Mesodermal cell (in vitro differentiated cells): ENCODE measurements around the gene PDE9A.

ENCODE experiments used
- H3K27ac ChIP-seq: 2 replicates; pipeline ENCODE4 v1.7.0; 2013; ENCODE audit warnings: mild to moderate bottlenecking, low read depth, low read length, moderate library complexity; ENCODE audit not compliant: severe bottlenecking
- H3K36me3 ChIP-seq: 2 replicates; pipeline ENCODE4 v1.7.1; 2013; ENCODE audit warnings: mild to moderate bottlenecking, low read length, moderate library complexity; ENCODE audit not compliant: control insufficient read depth, insufficient read depth
- H3K4me1 ChIP-seq: one replicate; pipeline ENCODE4 v1.7.1; 2013; ENCODE audit warnings: mild to moderate bottlenecking, low read length; ENCODE audit not compliant: insufficient read depth, control insufficient read depth, poor library complexity, severe bottlenecking
- H3K4me3 ChIP-seq: 2 replicates; pipeline ENCODE4 v1.7.0; 2013; ENCODE audit warnings: low read length, control low read depth, mild to moderate bottlenecking; ENCODE audit not compliant: insufficient read depth, poor library complexity, severe bottlenecking; ENCODE audit errors: extremely low read depth
- H3K9me3 ChIP-seq: 2 replicates; pipeline ENCODE4 v1.7.1; 2013; ENCODE audit warnings: mild to moderate bottlenecking, low read length, moderate library complexity; ENCODE audit not compliant: control insufficient read depth
- WGBS, 2 experiments: methylation state at CpG; one replicate each; pipeline ENCODE4 v1.1.5; 2013; ENCODE audit warnings: missing lambda C conversion rate in 2 of 2; ENCODE audit not compliant: insufficient coverage in 2 of 2; 5-methylcytosine and 5-hydroxymethylcytosine counted together

PDE9A gene

GRCh38 chr21:42735944-42736343 is 82.5 kb downstream of the PDE9A start:
- Histone ChIP-seq H3K36me3 (peaks cover 34% of the 10 kb centered on the region), H3K27ac (no peak overlapping the region), H3K4me3 (no peak overlapping the region), H3K4me1 (no peaks in the 10 kb centered on the region), H3K9me3 (no peaks in the 10 kb centered on the region)
- WGBS, 2 experiments, result 89 to 95% methylated on average over 4 to 8 of the region's 10 CpGs

DNA sequence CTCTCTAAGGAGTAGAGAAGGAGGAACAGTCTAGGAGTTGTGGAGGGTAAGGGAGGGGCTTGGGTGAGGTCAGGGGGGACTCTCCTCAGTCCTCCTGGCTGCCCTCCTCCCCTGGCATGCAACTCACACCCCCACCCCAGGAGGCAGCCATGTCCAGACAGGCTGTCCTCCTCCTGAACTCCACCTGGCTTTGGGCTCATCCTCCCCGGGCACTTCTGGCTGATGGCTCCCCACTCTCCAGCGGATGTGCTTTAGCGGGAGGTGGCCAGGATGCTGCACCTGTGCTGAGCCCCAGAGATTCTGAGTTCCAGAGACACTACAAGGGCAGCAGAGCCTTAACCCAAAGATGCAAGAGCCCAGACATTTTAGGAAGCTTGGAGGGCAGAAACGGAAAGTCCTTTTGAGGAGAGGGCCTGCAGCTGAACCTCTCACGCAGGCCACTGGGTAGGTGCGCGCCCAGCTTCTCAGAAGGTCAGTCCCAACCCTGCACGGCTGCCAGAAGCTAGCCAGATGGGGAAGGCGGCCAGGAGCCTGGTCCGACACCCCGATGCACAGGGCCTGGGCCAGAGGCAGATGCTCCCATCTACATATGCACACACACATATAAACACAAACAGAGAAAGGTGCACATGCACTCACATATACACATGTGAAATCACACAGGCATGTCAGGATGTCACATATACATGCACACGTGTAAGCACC is 83.4 kb downstream of the PDE9A start:
- Histone ChIP-seq H3K36me3 (peaks cover 28% of the 10 kb centered on the region), H3K4me1 (no peaks in the 10 kb centered on the region), H3K9me3 (no peaks in the 10 kb centered on the region), H3K4me3 (no peak overlapping the region), H3K27ac (no peak overlapping the region)
- WGBS, 2 experiments, result 91 to 92% methylated on average over 8 to 10 of the region's 12 CpGs

DNA sequence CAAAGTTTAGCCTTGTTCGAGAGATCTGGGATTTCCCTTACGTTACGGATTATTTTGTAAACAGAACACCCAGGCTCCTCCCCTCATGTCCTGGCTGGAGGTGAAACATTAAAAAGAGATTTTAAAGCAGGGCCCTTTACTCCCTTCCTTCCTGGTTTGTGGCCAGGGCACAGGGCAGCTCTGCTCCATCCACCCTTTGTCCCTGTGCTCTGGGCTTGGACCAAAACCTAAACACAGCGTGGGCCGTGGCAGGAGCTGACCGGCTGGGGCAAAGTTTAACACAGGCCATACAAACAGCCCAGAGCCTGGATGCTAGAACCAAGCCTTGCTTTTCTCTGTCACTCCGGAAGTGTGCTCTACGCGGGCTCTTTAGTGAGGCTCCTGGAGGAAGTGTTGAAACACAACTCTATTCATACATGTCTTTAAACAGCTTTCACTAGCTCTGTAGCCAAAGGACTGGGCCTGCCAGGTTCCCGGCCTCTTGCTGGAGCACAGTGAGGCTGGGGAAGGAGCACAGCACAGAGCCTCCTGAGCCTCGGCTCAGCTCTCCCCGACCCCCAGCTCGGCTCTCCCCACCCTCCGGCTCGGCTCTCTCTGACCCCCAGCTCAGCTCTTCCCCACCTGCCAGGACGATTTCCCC is 84.7 kb downstream of the PDE9A start:
- WGBS, 2 experiments, result 86% methylated on average over 9 to 13 of the region's 16 CpGs
- no peak overlapping the region for H3K4me3 ChIP-seq
- H3K27ac ChIP-seq, result no peak overlapping the region
- H3K9me3 ChIP-seq, result no peaks in the 10 kb centered on the region
- peaks cover 20% of the 10 kb centered on the region for H3K36me3 ChIP-seq
- H3K4me1 ChIP-seq, result no peaks in the 10 kb centered on the region

DNA sequence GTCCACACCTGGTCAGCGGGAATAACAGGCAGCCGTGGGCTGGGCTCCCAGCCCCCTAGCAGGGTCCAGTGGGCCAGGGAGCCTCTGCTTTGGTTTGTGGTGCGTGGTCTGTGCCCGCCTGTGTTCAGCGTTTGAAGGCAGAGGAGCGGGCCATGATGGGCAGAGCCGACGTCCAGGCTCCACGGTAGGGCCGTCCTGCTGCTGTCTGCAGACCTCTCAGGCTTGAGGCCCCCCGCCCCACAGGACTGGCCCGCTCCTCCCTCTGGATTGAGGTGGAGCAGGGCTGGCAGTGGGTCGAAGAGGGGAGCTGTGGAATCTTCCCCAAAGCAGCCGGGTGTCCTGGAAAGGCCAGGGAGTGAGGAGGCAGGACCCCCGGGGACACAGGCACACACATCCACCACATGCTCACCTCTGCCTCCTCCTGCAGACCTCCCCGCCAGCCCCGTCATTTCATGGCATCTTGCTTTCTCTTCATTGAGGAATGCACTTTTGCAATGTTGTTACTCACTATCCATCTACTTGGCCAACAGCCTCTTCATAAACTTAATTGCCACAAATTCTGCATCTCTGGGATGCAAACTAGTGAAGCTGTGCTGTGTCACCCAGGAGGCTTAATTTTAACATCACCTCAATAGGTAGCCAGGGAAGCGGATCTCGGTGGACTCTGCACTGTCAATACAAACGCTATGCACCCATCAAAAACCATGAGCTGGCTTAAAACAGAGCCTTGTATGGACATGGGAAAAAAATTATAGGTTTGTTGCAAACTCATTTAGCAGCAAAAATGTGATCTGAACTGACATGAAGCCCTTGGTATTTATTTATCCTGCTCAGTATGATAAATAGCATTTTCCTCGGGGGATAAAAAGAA is 85.9 kb downstream of the PDE9A start:
- H3K36me3 ChIP-seq, result peaks cover 10% of the 10 kb centered on the region
- no peaks in the 10 kb centered on the region for H3K4me1 ChIP-seq
- H3K27ac ChIP-seq, result no peak overlapping the region
- no peak overlapping the region for H3K4me3 ChIP-seq
- H3K9me3 ChIP-seq, result no peaks in the 10 kb centered on the region
- 92 to 98% methylated on average over 15 to 16 of the region's 21 CpGs for WGBS, 2 experiments

- Histone ChIP-seq H3K36me3 (peaks cover 3% of the 10 kb centered on the region), H3K4me1 (no peaks in the 10 kb centered on the region), H3K9me3 (no peaks in the 10 kb centered on the region), H3K27ac (no peak overlapping the region), H3K4me3 (no peak overlapping the region)
- 95 to 100% methylated on average over 1 of the region's 1 CpG for WGBS, 2 experiments
Measured at GRCh38 chr21:42740405-42740909, 87.0 kb downstream of the PDE9A start.

GRCh38 chr21:42741066-42741465 is 87.6 kb downstream of the PDE9A start:
- H3K9me3 ChIP-seq, result no peaks in the 10 kb centered on the region

GRCh38 chr21:42744520-42745445 is 91.4 kb downstream of the PDE9A start:
- 89 to 95% methylated on average over 30 of the region's 30 CpGs for WGBS, 2 experiments
- Histone ChIP-seq H3K27ac (no peak overlapping the region), H3K4me3 (no peak overlapping the region), H3K9me3 (no peaks in the 10 kb centered on the region), H3K36me3 (peaks cover 3% of the 10 kb centered on the region), H3K4me1 (no peaks in the 10 kb centered on the region)

More at GRCh38 chr21:42741066-42741465, 87.6 kb downstream of the PDE9A start:
- Histone ChIP-seq H3K36me3 (peaks cover 3% of the 10 kb centered on the region), H3K4me1 (no peaks in the 10 kb centered on the region), H3K27ac (no peak overlapping the region), H3K4me3 (no peak overlapping the region)
- 97% methylated on average over 10 of the region's 10 CpGs for WGBS, 2 experiments

DNA sequence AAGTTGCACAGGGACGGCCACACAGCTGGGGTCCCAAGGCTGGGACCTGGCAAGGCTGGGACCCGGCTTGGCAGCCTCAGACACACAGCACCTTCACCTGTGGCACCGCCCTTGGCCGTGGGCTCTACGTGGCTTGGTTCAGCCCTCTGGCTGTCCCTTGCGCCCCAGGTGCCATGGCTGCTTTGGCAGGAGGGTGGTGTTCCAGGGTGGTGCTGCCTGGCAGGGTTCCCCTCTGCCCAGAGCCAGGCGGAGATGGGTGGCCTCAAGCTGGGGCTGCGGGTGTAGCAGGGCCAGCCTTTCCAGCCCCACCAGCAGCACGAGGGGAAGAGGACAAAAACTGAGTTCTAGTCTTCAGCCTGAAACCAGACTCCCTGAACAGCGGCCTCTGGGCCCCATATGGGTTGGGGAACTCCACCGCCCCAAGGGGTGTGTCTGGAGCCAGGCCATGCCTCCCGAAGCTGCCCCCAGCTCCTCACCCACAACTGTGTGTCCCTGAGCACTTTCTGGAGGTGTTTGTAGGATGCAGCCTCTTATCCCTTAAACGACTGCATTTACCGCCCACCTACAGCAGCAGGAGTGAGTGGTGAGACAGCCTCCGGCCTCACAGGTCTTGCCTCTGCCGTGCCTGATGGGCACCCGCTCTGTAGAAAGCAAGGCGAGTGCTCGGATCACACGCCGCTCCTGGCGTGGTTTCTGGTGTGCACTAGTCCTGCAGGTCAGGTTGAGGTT is 92.3 kb downstream of the PDE9A start:
- Histone ChIP-seq H3K27ac (no peak overlapping the region), H3K4me3 (no peak overlapping the region), H3K36me3 (peaks cover 3% of the 10 kb centered on the region), H3K9me3 (no peaks in the 10 kb centered on the region), H3K4me1 (no peaks in the 10 kb centered on the region)
- WGBS, 2 experiments, result 95 to 97% methylated on average over 18 to 20 of the region's 22 CpGs

GRCh38 chr21:42746240-42746592 is 92.8 kb downstream of the PDE9A start:
- no peaks in the 10 kb centered on the region for H3K4me1 ChIP-seq
- H3K4me3 ChIP-seq, result no peak overlapping the region
- 97% methylated on average over 6 to 7 of the region's 7 CpGs for WGBS, 2 experiments
- H3K36me3 ChIP-seq, result peaks cover 3% of the 10 kb centered on the region
- H3K9me3 ChIP-seq, result no peaks in the 10 kb centered on the region
- H3K27ac ChIP-seq, result no peak overlapping the region
